WERI-Rb-1 (cell line): ENCODE measurements around the gene ALDH8A1.

ENCODE experiments used
- DNase-seq: peaks from one replicate; pipeline ENCODE4 v3.0.0-alpha.2; 2020
- H3K27ac ChIP-seq: fragments of 250-450 bp; sonication (Bioruptor Pico); 2 replicates; pipeline ENCODE4 v1.5.1; 2020; ENCODE audit warnings: mild to moderate bottlenecking, moderate library complexity
- H3K27me3 ChIP-seq: fragments of 250-450 bp; sonication (Bioruptor Pico); 2 replicates; pipeline ENCODE4 v1.5.1; 2021; ENCODE audit warnings: mild to moderate bottlenecking, low read depth, moderate library complexity; ENCODE audit not compliant: insufficient read depth, severe bottlenecking
- H3K36me3 ChIP-seq: fragments of 250-450 bp; sonication (Bioruptor Pico); 2 replicates; pipeline ENCODE4 v1.5.1; 2020; ENCODE audit warnings: mild to moderate bottlenecking, moderate library complexity
- H3K4me3 ChIP-seq: 2 replicates; pipeline ENCODE4 v1.5.1; 2011; ENCODE audit warnings: low read depth, mild to moderate bottlenecking, control low read depth, low read length
- H3K9me3 ChIP-seq: fragments of 250-450 bp; sonication (Bioruptor Pico); 2 replicates; pipeline ENCODE4 v1.5.1; 2021; ENCODE audit warnings: mild to moderate bottlenecking, moderate library complexity; ENCODE audit not compliant: severe bottlenecking
- TF ChIP-seq, protein P1 (sequence below): IDR thresholded peaks from 2 replicates; pipeline ENCODE4 v1.5.1; 2011; ENCODE audit warnings: low read depth, mild to moderate bottlenecking, control low read depth, inconsistent platforms, low read length

The ALDH8A1 gene

DNA sequence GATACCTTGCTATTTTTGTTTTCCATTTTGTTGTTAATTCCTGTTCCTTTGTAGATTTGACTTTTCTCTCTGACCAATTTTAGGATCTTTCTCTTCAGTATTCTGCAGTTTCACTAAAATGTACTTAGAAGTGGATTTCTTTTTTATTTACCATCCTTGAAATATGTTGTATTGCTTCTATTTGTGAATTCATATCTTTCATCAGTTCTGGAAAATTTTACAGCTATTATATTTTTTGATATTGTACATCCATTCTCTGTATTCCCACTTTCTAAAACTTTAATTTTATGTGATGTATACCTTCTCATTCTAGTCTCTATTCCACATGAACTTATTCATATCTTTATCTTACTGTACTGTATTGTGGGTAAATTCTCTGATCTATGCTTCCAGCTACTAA, 9.7 kb upstream of the ALDH8A1 start:
- H3K9me3 ChIP-seq, result peaks cover 6% of the 10 kb centered on the region
- no peak overlapping the region for H3K27ac ChIP-seq
- no peaks in the 10 kb centered on the region for H3K27me3 ChIP-seq
- no peak for DNase-seq
- H3K4me3 ChIP-seq, result no peak overlapping the region
- peaks cover 2% of the 10 kb centered on the region; the same call in 1 of the 2 replicates for H3K36me3 ChIP-seq
- TF ChIP-seq, protein P1, sequence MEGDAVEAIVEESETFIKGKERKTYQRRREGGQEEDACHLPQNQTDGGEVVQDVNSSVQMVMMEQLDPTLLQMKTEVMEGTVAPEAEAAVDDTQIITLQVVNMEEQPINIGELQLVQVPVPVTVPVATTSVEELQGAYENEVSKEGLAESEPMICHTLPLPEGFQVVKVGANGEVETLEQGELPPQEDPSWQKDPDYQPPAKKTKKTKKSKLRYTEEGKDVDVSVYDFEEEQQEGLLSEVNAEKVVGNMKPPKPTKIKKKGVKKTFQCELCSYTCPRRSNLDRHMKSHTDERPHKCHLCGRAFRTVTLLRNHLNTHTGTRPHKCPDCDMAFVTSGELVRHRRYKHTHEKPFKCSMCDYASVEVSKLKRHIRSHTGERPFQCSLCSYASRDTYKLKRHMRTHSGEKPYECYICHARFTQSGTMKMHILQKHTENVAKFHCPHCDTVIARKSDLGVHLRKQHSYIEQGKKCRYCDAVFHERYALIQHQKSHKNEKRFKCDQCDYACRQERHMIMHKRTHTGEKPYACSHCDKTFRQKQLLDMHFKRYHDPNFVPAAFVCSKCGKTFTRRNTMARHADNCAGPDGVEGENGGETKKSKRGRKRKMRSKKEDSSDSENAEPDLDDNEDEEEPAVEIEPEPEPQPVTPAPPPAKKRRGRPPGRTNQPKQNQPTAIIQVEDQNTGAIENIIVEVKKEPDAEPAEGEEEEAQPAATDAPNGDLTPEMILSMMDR, result no peak

- no peak for DNase-seq
- TF ChIP-seq, protein P1, result no peak
- peaks cover 6% of the 10 kb centered on the region for H3K9me3 ChIP-seq
- no peak overlapping the region for H3K27ac ChIP-seq
- H3K36me3 ChIP-seq, result no peaks in the 10 kb centered on the region
- no peaks in the 10 kb centered on the region for H3K27me3 ChIP-seq
- H3K4me3 ChIP-seq, result no peak overlapping the region
Observed at GRCh38 chr6:134956676-134957075, 6.8 kb upstream of the ALDH8A1 start.

DNA sequence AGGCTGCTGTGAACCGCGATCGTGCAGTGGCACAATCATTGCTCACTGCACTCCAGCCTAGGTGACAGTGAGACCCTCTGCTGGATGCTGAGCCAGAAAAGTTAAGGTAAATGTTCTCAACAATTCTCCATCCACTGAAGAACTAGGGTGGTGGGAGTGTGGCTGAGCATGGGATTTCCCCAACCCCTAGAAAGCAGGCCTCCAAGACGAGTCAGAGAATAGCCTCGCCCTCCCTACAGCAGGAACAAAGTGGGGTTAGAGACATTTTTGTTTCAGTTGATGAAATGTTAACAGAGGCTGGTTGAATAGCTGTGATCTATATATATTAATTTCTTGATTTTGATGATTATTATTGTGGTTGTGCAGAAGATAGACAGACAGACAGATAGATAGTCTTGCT, 6.1 kb upstream of the ALDH8A1 start:
- TF ChIP-seq, protein P1, result no peak
- DNase-seq, result no peak
- H3K36me3 ChIP-seq, result no peaks in the 10 kb centered on the region
- no peak overlapping the region for H3K4me3 ChIP-seq
- peaks cover 6% of the 10 kb centered on the region for H3K9me3 ChIP-seq
- no peaks in the 10 kb centered on the region for H3K27me3 ChIP-seq
- H3K27ac ChIP-seq, result no peak overlapping the region

DNA sequence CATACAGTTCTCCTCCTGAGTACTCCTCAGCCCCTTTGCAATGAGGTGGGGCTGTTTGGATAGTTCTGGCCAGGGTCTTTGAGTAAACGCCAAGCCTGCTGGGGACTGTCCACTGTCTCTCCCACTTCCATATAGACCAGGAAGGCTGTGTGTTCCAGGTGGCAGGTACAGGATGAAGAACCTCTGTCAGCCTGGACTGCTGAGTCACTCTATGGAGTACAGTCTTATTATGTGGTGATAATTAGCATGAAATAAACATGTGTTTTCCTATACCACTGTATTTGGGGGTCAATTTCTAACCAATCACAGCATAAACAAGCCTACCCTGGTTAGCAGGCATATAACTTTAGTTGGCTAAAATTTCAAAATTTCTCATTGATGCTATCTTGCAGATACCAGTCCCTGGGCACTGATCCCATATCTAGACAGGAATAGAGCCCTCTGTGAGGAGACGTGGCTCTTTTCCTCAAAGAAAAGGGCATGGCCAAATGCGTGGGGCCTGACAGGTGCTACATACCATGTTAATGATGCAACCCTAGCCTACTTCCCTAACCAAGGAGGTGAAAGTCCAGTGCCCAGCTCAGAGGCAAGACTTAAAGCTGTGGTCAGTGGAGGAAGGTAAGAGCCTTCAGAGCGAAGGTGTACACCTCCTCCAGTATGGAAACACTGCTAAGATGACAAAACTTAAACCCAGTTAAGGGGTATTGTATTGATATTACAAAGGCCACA, 4.5 kb upstream of the ALDH8A1 start:
- DNase-seq, result no peak
- H3K9me3 ChIP-seq, result no peaks in the 10 kb centered on the region
- H3K27ac ChIP-seq, result no peak overlapping the region
- H3K27me3 ChIP-seq, result no peaks in the 10 kb centered on the region
- no peak overlapping the region for H3K4me3 ChIP-seq
- H3K36me3 ChIP-seq, result no peaks in the 10 kb centered on the region
- TF ChIP-seq, protein P1, result no peak

DNA sequence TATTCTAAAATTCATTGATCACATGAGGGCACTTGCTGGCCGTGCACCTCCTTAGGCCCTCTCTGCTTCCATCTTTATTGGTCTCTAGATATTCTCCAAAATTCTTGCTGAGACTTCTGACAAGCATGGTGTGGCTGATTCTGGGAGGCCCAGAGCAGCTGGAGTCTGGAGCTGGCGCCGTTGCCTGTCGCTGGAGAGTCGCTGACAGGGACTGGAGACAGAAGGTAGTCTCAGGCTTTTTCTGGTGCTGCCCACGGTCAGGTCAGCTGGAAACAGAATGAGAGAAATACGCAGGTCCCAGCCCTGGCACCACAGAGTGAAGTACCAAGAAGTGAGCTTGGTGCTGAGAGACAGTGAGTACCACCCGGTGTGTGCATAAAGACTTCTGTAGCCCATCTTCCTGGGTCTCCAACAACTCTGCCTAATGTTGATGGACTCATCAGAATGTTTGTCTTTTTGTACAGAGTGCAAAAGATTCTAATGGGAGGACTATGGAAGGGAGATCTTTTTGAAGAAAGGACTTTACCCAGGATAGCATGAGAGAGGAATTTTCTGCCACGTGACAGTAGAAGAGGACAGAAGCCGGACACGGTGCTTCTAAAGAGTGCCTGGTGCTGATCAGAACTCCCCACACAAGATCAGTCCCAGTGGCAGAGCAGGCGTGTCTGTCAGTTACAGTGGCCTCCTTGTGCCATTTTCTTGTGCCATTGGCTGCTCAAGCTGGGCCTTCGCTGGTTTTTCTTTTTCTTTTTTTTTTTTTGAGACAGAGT, 1.8 kb upstream of the ALDH8A1 start:
- Histone ChIP-seq H3K9me3 (no peaks in the 10 kb centered on the region), H3K36me3 (no peaks in the 10 kb centered on the region), H3K4me3 (no peak overlapping the region), H3K27ac (no peak overlapping the region), H3K27me3 (no peaks in the 10 kb centered on the region)
- DNase-seq, result no peak
- TF ChIP-seq, protein P1, result no peak
